GM21423 (cell line): ENCODE data around the gene MBTPS1.

Experiments used
- ATAC-seq: cut with Tn5 transposase; IDR thresholded peaks from one replicate; pipeline ENCODE4 v1.9.1; 2021; ENCODE audit warnings: mild to moderate bottlenecking, moderate library complexity; ENCODE audit not compliant: unreplicated experiment

The MBTPS1 gene

DNA sequence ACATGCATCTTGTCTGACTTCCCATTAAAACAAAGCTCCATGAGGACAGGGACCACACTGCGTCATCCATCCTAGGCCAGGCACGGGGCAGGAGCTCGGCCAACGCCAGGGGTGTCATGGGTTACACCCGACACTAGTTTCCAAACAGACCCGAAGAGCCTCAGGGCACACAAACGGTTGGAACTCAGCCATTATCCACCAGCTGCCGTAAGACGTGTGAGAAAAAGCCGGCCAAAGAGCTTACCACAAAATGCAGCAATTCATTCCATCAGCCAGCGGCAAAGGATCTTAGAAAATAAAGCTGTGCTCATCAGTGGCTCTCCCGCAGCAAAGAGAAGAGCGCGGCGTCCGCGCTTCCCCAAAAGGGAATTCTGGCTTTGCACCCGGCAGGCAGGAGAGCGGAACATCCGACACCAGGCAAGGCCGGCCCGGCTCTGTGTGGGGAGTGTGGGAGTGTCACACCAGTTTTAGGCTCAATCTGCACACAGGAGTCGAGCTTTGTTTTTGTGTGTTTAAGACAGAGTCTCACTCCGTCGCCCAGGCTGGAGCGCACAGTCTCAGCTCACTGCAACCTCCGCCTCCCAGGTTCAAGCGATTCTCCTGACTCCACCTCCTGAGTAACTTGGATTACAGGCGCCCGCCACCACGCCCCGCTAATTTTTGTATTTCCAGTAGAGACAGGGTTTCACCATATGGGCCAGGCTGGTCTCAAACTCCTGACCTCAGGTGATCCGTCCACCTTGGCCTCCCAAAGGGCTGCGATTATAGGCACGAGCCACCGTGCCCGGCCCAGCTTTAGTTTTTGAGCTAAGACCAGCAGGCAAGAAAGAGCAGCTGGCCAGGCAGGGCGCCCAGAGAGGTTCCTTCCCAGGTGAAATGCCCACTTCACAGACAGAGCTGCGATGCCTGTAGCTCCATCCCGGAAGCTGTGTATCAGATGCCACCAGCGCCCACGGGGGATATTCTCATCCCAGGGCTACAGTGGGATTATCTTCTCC, 75.6 kb downstream of the MBTPS1 start:
- ATAC-seq, result no peak

DNA sequence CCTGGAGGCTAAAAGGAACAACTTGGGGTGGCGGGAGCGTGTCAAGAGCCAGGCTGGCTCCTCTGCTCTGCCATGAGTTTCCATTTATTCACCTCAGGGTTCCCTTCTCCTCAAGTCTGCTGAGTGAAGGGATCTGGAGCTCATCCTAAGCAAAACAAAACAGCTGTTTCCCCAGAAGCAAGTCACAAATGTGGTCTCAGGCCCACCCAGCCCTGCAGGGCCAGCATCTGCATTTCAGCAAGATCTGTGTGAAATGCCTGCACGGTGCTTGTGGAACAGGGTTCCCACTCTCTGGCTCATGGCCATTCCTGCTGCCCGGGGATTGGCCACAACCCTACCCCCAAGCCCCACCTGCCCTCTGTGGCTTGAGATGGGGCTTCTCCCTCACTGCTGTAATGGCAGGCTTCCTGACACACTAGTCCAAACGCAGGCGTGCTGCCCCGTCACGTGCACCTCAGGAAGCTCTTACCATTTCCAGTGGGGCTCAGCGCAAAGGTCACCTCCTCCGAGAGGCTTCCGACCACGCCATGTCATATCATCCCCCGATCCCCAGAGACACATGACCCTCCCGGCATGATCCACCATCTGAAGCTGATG, 76.4 kb downstream of the MBTPS1 start:
- ATAC-seq, result no peak

DNA sequence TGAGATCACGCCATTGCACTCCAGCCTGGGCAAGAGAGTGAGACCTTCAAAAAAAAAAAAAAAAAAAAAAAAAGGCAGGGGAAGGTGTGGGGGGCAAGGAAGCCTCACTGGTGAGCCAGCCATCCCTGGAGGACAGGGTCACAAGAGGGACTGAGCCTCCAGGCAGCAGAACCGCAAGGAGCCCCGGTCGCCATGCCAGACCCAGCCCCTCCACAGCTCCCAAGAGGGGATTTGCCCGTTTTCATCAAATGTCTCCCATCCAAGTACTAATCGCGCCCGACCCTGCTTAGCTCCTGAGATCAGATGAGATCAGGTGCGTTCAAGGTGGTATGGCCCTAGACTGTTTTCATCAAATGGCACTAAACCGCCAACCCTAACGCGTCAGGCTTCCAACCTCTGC, 77.0 kb downstream of the MBTPS1 start:
- no peak for ATAC-seq

DNA sequence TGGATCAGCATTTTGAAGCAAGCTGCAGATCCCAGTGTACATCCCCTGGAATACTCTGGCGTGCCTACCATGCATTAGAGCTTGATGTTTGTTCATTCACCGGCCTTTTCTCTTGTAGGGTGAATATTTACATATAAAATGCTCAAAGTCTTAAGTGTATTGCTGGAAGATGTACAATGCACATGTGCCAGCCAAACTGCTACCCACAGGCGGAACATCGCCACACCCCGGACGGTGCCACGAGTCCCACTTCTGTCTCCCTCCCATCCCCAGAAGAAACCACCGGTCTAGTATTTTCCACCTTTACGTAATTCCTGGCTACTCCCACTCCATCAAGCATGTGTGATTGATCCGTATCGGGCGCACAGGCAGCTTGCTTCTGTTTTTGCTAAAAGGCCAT, 78.3 kb downstream of the MBTPS1 start:
- ATAC-seq, result no peak

DNA sequence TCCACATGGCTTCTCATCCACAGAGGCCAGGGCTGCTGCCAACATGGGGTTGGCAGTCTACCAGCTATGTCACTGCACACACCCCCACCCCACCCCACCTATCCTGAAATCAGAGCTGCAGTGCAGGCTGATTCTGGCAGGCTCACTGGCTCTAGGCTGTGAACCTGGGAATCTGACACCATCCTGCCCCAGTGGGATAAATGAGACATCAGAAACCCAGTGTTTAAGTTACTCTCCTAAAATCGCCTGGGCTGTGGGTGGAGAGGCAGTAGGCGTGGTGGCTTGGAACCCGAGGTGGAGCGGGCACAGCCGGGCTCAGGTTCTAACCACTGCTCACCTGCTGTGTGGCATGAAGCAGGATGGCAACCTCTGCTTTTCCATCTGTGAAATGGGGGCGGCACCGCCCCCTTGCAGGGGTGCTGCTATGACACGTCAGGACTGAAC, 79.7 kb downstream of the MBTPS1 start:
- ATAC-seq, result no peak

DNA sequence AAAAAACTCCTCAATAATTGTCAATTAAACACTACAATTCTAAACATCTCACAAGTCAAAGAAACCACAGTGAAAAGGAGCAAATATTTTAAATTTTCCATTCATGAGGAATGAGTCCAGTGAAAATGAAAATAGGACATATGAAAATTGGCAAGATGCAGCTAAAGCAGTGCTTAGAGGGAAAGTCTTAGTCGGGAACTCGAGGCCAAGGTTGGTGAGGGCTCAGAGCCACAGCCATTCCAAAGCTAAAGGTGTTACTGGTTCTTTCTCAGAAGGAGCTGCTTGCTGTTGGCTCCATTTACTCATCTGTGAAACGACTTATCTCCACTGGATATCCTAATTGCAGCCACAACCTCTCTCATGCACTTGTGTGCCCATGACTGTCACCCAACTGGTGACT, 80.6 kb downstream of the MBTPS1 start:
- ATAC-seq, result no peak

DNA sequence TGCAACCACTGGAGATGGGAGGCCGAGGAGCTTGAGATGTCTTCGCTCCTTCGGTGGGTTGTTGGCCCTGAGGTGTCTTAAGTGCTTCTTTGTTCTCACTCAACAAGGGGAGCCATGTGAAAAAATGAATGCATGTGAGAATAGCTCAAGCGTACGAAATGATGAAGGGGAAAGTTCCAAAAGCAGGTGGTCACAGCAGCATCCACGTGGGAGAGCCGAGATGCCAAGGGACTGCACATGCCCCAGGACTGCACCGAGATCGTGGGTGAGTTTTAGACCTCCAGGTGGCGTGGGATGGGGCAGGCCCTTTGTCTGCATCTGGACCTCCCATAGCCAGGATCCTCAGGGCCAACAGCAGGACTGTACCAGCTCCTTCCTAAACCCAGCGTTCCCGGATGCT, 82.2 kb downstream of the MBTPS1 start:
- no peak for ATAC-seq

DNA sequence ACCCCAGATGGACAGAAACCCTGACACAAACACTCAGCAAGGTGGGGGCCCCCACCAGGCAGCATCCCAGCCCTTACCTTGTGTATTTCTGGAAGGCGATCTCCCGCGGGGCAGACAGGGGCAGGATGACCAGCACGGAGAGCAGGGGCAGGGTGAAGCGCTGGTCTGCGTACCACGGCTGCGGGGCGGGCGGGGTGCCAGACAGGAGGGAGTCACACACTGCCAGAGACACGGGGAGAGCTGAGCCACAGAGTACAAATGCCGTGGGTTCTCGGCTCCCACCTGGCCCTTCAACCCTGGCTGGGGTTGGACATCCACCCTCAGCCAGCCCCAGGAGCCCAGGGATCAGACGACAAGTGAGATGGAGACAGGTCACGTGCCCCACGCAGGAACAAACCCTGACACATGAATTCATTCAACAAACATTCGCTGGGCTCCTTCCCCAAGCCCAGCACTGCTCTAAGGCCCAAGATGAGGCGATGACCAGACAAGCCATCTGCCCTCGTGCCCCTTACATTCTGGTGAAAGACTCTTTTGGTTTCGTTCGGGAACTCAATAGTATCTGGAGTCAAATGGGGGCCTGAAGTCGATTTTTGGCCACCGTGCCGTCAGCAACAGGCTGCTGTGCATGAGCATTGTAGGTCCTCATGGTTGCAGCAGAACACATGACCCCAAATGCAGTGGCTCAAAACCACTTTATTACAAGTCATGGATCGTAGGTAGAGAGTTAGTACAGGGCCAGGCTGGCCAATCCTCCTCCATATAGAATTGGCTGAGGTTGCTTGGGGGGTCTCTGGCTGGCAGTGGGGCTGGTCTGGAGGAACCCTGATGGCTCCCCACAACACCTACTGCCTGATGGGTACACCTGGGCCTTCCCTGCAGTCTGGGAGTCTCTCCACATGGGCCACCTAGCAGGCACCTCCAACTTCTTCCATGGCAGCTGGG, 83.2 kb downstream of the MBTPS1 start:
- ATAC-seq, result no peak

DNA sequence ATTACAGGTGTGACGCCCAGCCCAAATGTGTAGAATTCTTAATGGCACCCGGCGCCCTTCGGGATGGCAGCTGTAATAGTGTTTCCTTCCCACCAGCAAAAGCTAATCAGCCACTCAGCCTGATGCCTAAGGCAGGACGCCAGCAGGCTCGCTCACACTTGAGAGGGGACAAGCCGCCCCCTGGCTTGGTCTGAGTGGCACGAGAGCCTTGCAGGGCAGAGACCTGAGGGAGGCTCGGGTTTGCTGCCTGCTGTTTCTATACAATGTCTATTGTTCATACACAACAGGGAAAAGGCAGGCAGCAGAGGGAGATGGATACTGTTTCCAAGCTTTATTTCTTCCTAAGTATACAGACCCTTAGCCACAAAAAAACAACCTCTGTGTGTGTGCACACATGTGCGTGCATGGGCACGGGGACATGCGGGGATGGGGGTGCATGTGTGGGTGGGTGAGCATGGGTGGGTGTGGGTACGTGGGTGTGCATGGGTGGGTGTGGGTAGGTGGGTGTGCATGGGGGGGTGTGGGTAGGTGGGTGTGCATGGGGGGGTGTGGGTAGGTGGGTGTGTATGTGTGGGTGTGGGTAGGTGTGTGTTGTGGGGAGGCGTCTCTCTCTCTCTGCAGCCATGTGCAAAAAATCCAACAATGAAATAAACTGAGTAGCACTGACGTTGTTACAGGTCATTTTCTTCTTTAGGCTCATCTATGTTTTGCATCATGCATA, 84.1 kb downstream of the MBTPS1 start:
- ATAC-seq, result no peak

DNA sequence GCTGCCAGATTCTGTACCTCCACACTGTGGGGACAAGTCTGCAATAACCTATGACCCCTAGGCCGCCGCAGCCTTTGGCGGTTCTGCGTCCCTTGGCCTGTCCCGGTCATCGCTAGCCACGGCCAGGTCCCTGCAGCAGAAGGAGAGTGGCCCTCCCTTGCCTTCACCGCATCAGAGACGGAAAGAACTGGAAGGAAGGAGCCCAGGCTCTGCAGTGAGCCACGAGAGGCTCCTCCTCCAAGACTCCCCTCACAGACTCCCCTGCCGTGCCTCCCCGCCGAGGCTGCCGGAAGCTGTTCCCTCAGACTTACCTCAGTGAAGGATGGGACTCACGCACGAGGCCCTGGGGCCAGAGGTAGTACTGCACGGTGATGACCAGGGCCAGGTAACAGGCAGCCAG, 85.2 kb downstream of the MBTPS1 start:
- no peak for ATAC-seq

DNA sequence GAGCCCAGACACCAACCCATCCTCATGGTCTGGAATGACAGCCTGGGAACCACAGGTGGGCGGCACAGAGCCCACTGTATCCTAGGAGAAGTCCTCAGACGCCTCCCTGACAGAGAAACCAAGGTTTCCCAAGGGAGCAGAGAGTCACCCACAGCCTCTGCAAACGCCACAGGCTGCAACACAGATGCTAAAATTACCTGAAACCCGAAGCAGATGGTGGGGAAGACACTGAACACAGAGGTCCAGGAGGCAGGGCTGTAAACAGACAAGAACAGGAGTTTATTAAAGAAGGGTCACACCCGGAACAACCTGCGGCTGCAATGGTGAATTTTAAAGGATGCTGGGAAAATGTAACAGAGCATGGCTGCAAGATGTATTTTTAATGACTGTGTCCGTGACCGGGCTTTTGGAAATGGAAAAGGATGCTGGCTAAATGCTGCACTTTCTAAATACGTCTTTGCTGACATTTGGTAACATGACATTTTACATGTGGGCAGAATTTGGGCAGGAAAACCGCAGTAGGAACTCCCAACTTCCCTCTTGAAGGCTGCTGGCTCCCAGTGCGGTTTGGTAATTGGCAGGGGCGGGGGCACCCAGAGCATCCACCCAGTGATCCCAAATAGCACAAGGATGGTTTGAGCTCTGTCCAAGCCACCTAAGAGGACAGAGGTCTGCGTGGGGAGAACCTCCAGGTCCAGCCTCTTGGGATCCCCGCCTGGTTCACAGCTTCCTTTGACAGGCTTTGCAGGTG, 87.3 kb downstream of the MBTPS1 start:
- no peak for ATAC-seq

DNA sequence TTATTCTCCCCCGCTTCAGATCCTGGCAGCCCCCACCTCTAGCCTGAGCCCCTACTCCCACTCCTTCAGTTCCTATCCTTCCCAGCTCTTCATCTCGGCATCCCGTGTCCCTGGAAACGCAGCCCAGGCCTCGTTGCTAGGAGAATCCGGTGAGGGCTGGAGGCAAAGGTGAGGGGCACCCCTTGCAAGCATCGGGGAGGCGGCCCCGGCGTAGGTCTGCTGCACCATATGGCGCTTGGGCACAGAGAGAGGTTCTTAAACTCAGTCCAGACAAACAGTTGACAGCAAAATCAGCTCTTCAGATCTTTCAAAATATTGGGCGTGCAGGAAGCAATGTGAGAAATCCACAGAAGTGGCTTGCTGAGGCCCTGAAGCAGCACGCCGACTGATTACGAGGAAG, 89.1 kb downstream of the MBTPS1 start:
- ATAC-seq, result no peak

DNA sequence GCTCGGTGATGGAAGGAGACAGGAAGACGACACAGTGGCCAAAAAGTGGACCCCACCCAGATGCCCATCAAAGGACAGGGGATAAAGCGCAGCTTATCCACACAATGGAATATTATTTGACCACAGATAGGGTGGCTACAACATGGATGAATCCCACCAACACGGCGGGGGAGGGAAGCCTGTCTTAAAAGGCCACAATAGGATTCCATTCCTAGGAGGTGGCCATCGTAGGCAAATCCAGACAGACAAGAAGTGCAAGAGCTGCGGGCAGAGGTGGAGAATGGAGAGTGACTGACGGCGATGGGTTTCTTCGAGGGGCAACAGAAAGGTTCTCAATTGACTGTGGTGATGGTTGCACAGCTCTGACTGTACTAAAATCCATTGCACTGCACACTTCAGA, 90.1 kb downstream of the MBTPS1 start:
- ATAC-seq, result no peak

DNA sequence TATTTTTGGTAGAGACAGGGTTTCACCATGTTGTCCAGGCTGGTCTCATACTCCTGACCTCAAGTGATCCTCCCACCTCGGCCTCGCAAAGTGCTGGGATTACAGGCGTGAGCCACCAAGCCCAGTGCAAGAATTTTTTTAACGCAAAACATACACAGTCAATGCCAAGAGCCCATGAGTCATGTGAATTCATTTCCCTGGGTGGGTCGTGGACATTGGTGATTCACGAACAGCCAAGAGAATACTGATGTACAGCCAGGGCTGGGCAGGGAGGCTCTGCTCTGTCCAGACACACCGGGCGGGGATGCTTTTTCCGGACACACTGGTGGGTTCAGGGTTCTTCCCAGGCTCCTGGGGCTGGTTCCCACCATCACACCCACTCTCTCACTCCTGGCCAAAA, 91.9 kb downstream of the MBTPS1 start:
- ATAC-seq, result no peak

DNA sequence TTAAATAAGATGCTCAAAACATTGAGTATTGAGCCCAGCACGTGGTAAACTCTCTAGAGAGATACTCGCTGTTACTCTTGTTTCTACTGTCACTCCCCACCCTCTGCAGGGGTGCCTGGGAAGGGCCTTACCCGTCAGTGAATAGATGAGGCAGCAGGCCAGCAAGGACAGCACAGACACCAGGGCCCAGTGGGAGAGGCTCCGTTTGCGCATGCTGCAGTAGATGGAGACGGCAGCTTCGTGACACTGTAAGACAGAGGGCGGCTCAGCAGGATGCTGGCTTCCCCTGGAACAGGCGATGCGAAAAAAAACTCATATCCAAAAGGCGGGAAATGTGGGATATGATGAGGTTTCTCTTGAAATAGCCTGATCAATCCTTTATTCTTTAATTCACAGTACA, 94.1 kb downstream of the MBTPS1 start:
- ATAC-seq, result no peak

DNA sequence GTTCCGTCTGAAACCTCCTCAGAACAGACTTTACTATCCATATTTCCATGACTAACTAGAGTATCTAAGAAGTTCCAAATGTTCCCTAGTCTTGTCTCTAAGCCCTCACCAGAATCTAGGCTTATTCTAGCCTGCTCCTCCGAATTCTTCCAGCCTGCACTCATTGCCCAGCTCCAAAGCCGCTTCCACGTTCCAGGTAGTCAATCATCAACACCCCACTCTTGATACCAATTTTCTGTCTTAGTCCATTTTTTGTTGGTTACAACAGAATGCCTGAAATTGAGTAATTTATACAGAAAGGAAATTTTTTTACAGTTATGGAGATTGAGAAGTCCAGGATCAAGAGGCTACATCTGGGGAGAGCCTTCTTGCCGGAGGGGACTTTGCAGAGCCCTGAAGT, 95.3 kb downstream of the MBTPS1 start:
- ATAC-seq, result no peak

DNA sequence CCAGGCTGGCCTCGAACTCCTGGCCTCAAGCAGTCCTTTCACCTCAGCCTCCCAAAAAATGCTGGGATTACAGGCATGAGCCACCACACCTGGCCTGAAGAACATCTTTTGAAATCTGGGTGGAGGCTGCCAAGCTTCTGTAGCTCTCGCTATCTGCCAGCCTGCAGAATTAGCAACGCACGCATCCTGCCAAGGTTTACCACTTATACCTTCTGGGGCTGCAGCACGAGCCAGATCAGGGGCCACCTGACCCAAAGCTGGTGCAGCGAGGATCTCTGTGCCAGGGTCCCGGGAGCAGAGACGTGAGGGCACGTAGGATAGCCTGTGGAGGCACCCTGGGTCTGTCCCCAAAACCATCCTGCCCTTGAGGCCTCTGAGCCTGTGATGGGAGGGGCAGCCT, 96.4 kb downstream of the MBTPS1 start:
- no peak for ATAC-seq

DNA sequence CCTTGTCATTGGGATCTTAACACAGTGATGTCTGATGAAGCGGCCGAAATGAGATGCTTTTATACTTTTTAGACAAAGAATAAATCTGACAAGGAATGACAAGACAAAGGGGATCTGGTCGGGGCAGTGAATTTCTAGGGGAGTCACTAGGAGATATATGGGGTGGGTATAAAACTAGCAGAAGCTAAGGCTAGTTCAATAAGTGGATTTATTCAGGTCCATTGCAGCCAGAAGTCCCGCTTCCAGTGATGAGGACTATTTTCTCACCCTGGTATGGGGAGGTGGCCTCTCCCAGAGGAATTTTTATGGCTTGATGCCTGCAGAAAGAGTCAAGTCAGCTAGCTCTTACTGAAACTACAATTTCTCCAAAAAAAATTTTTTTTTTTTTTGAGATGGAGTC, 98.0 kb downstream of the MBTPS1 start:
- ATAC-seq, result no peak

DNA sequence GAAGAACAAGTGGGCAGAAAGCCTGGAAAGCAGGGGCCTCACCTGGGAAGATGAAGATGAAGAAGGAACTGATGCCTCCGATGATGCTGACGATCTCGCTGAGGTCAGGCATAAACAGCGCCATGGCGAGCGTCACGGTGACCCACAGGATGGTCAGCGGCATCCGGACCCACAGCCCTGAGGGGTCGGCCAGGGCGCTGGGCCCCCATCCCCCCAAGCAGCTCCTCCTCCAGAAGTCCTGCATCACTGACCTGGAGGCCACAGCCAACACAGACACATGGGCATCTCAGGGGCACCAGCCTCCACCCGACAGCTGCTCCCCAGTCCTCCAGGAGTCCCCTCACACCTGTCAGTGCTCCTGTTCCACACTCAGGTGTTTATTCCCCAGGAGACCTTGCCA, 100.3 kb downstream of the MBTPS1 start:
- ATAC-seq, result no peak

DNA sequence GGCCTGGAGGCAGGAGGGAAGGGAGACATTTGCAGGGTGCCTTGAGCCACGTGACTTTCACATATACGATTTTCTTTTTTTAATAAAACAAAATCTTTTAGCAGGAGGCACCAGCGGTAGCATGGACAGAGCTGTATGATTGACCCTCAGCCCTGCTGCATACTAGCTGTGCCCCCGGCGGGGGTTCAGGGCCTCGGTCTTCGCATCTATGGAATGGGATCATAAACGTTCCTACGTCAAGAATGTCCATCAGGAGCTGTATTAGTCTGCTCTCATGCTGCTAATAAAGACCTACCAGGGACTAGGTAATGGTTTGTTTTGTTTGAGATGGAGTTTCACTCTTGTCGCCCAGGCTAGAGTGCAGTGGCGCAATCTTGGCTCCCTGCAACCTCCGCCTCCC, 101.3 kb downstream of the MBTPS1 start:
- ATAC-seq, result no peak
